Keratinocyte (primary cell): Measurements from ENCODE around the gene MRPL49. TPM values are rescaled to one million over a fixed set of nuclear protein-coding genes. Genes with fewer than 3 reads are reported as not detected.

Experiments used
- DNase-seq: peaks from one replicate; pipeline ENCODE4 v3.0.0-alpha.2; 2011; ENCODE audit warnings: low read depth, missing footprints, low spot score
- FAIRE-seq: peaks from 2 replicates; lab custom pipeline; 2011; peaks lifted over from hg19 to GRCh38; lab: Jason Lieb, UNC
- H2AFZ ChIP-seq: 2 replicates; pipeline ENCODE4 v1.6.0; 2012; ENCODE audit warnings: low read length, control low read depth, inconsistent platforms; ENCODE audit not compliant: control insufficient read depth
- H3K27ac ChIP-seq: 2 replicates; pipeline ENCODE4 v1.5.1; 2011; ENCODE audit warnings: low read length; ENCODE audit not compliant: control insufficient read depth, insufficient read depth
- H3K27me3 ChIP-seq: 3 replicates; pipeline ENCODE4 v1.6.0; 2011; ENCODE audit warnings: low read length; ENCODE audit not compliant: control insufficient read depth, insufficient read depth; ENCODE audit errors: extremely low read depth
- H3K36me3 ChIP-seq, 2 experiments: 2 replicates in 1 of 2; 3 replicates in 1 of 2; pipeline ENCODE4 v1.5.1; 2011; ENCODE audit warnings: low read length in 2 of 2, mild to moderate bottlenecking in 1 of 2; ENCODE audit not compliant: control insufficient read depth in 2 of 2, insufficient read depth in 2 of 2; ENCODE audit errors: extremely low read depth in 1 of 2
- H3K4me1 ChIP-seq: 3 replicates; pipeline ENCODE4 v1.5.1; 2011; ENCODE audit warnings: low read length; ENCODE audit not compliant: control insufficient read depth, insufficient read depth; ENCODE audit errors: extremely low read depth
- H3K4me2 ChIP-seq: 3 replicates; pipeline ENCODE4 v1.6.0; 2011; ENCODE audit warnings: low read depth, low read length; ENCODE audit not compliant: control insufficient read depth, insufficient read depth; ENCODE audit errors: extremely low read depth
- H3K4me3 ChIP-seq, 3 experiments: fragments of 200-600 bp in 1 of 3; sonication (generic) in 1 of 3; 2 replicates in 2 of 3; 3 replicates in 1 of 3; pipeline ENCODE4 v1.5.1; 2011 to 2016; ENCODE audit warnings: low read length in 3 of 3, mild to moderate bottlenecking in 3 of 3, control low read depth in 2 of 3, inconsistent platforms in 1 of 3, low read depth in 1 of 3, mixed read lengths in 1 of 3, mixed run types in 1 of 3, moderate library complexity in 1 of 3; ENCODE audit not compliant: control insufficient read depth in 2 of 3, insufficient read depth in 2 of 3; ENCODE audit errors: extremely low read depth in 1 of 3
- H3K79me2 ChIP-seq: 2 replicates; pipeline ENCODE4 v1.6.0; 2012; ENCODE audit warnings: low read length; ENCODE audit not compliant: control insufficient read depth, insufficient read depth
- H3K9ac ChIP-seq: 3 replicates; pipeline ENCODE4 v1.6.0; 2011; ENCODE audit warnings: low read length; ENCODE audit not compliant: control insufficient read depth, insufficient read depth; ENCODE audit errors: extremely low read depth
- H3K9me1 ChIP-seq: 3 replicates; pipeline ENCODE4 v1.6.0; 2011; ENCODE audit warnings: low read length; ENCODE audit not compliant: control insufficient read depth, insufficient read depth; ENCODE audit errors: extremely low read depth
- H3K9me3 ChIP-seq: 2 replicates; pipeline ENCODE4 v1.5.1; 2012; ENCODE audit warnings: low read depth, low read length; ENCODE audit not compliant: control insufficient read depth
- H4K20me1 ChIP-seq: 3 replicates; pipeline ENCODE4 v1.6.0; 2011; ENCODE audit warnings: low read length; ENCODE audit not compliant: control insufficient read depth, insufficient read depth; ENCODE audit errors: extremely low read depth
- CTCF ChIP-seq, 3 experiments: IDR thresholded peaks in 1 of 3; conservative IDR thresholded peaks in 1 of 3; optimal IDR thresholded peaks in 1 of 3; 2 replicates in 2 of 3; 3 replicates in 1 of 3; pipeline versions ENCODE3 to v1.5.1; 2011; ENCODE audit warnings: low read length in 3 of 3, mild to moderate bottlenecking in 3 of 3, moderate library complexity in 2 of 3, control low read depth in 1 of 3, inconsistent platforms in 1 of 3; ENCODE audit not compliant: insufficient read depth in 2 of 3; ENCODE audit errors: extremely low read depth in 1 of 3
- EZH2 ChIP-seq: IDR thresholded peaks from one replicate; pipeline ENCODE4 v1.6.1; 2012; ENCODE audit warnings: inconsistent platforms, mild to moderate bottlenecking, low read length, moderate library complexity
- dilution Hi-C: fragments of 300-500 bp; cut with MboI; formaldehyde crosslinking; loops from one replicate; pipeline ENCODE4 v1.7.0; 2020; ENCODE audit warnings: low sequenced_read_pairs; ENCODE audit not compliant: extremely low pct_ligation_motif_present
- polyA plus RNA-seq, 5 experiments: library from polyadenylated mRNA; depleted of rRNA in 3 of 5; stranded (reverse) in 3 of 5; stranded (forward) in 1 of 5; unstranded in 1 of 5; fragments of >200 nt; gene quantifications; 1 replicate in 1 of 5; 2 replicates in 3 of 5; 3 replicates in 1 of 5; pipeline versions ENCODE4 v1.2.1 to v1.2.3, GENCODE V29; 2011 to 2012; ENCODE audit warnings: missing spikeins in 2 of 5, low read depth in 1 of 5, low replicate concordance in 1 of 5

The MRPL49 gene
- polyA plus RNA-seq, 1 donor (not counting 4 experiments of a cell fraction or from before 2014, with no cell fraction given): 49.6 TPM

- no peaks in the 10 kb centered on the region for H3K79me2 ChIP-seq
- H2AFZ ChIP-seq: no peak overlapping the region
- TF ChIP-seq EZH2 (no peak), CTCF (optimal IDR thresholded peaks at IDR 0.05 in 1 of 3, IDR thresholded peaks at IDR 0.05 in 1 of 3, conservative IDR thresholded peaks at IDR 0.05 in 1 of 3; ENCODE audit: extremely low read depth in 1 of 3, insufficient read depth in 2 of 3, low read length in 3 of 3) (no peak)
- H3K4me1 ChIP-seq: no peaks in the 10 kb centered on the region
- H3K9ac ChIP-seq: no peak overlapping the region
- no peaks in the 10 kb centered on the region for H3K9me3 ChIP-seq
- no peaks in the 10 kb centered on the region for H3K27me3 ChIP-seq
- no peaks in the 10 kb centered on the region for H3K9me1 ChIP-seq
- H3K4me3 ChIP-seq: no peak overlapping the region
- DNase-seq (no peak), FAIRE-seq (no peak)
- no peak overlapping the region for H3K27ac ChIP-seq
- dilution Hi-C loops: no loop called here
- H4K20me1 ChIP-seq: no peaks in the 10 kb centered on the region
- H3K4me2 ChIP-seq: no peak overlapping the region
- H3K36me3 ChIP-seq: no peaks in the 10 kb centered on the region
These were observed 34.8 kb downstream of the MRPL49 start for GRCh38 chr11:65156926-65157325.

- FAIRE-seq: no peak
These were observed 35.2 kb downstream of the MRPL49 start for GRCh38 chr11:65157336-65157735.

More at GRCh38 chr11:65157336-65157735, 35.2 kb downstream of the MRPL49 start:
- Histone ChIP-seq H3K27ac (no peak overlapping the region), H3K79me2 (no peaks in the 10 kb centered on the region), H2AFZ (no peak overlapping the region), H3K4me1 (no peaks in the 10 kb centered on the region), H3K4me2 (no peak overlapping the region), H4K20me1 (no peaks in the 10 kb centered on the region), H3K4me3 (no peak overlapping the region), H3K9ac (no peak overlapping the region), H3K27me3 (no peaks in the 10 kb centered on the region), H3K9me1 (no peaks in the 10 kb centered on the region), H3K36me3 (no peaks in the 10 kb centered on the region), H3K9me3 (no peaks in the 10 kb centered on the region)
- no peak for DNase-seq
- no peak for TF ChIP-seq CTCF (optimal IDR thresholded peaks at IDR 0.05 in 1 of 3, IDR thresholded peaks at IDR 0.05 in 1 of 3, conservative IDR thresholded peaks at IDR 0.05 in 1 of 3; ENCODE audit: extremely low read depth in 1 of 3, insufficient read depth in 2 of 3, low read length in 3 of 3)
- dilution Hi-C loops: no loop called here
